HG02852 (cell line): ENCODE data around the gene GPC6.
"Not testable (repeated sequence)": the region's sequence is repeated elsewhere in the genome, so short reads cannot be mapped to it uniquely, and the experiment has no call there.

ENCODE experiments used
- ATAC-seq: cut with Tn5 transposase; IDR thresholded peaks from one replicate; pipeline ENCODE4 v1.9.1; 2021; ENCODE audit warnings: mild to moderate bottlenecking, moderate library complexity; ENCODE audit not compliant: unreplicated experiment

GPC6 gene

GRCh38 chr13:93318534-93319254 is 92.1 kb downstream of the GPC6 start:
- no peak for ATAC-seq

- ATAC-seq, result no peak
These were observed 94.3 kb downstream of the GPC6 start for GRCh38 chr13:93320942-93321341.

- ATAC-seq, result not testable (repeated sequence)
These were observed 97.3 kb downstream of the GPC6 start for GRCh38 chr13:93323880-93324279.

- no peak for ATAC-seq
These were observed 99.0 kb downstream of the GPC6 start for GRCh38 chr13:93325303-93326233.

- no peak for ATAC-seq
These were observed 99.7 kb downstream of the GPC6 start for GRCh38 chr13:93326234-93326811.

- ATAC-seq, result no peak
These were observed 102.3 kb downstream of the GPC6 start for GRCh38 chr13:93328943-93329342.

- no peak for ATAC-seq
These were observed 110.1 kb downstream of the GPC6 start for GRCh38 chr13:93336728-93337127.

GRCh38 chr13:93338030-93338429 is 111.4 kb downstream of the GPC6 start:
- ATAC-seq, result no peak

- no peak for ATAC-seq
These were observed 112.3 kb downstream of the GPC6 start for GRCh38 chr13:93338906-93339305.

- no peak for ATAC-seq
These were observed 112.9 kb downstream of the GPC6 start for GRCh38 chr13:93339550-93339949.

- ATAC-seq, result no peak
These were observed 114.9 kb downstream of the GPC6 start for GRCh38 chr13:93341517-93341916.

GRCh38 chr13:93343097-93343496 is 116.5 kb downstream of the GPC6 start:
- no peak for ATAC-seq

GRCh38 chr13:93344048-93344705 is 117.6 kb downstream of the GPC6 start:
- no peak for ATAC-seq

- ATAC-seq, result no peak
These were observed 118.4 kb downstream of the GPC6 start for GRCh38 chr13:93345024-93345423.

GRCh38 chr13:93345770-93346169 is 119.2 kb downstream of the GPC6 start:
- no peak for ATAC-seq

GRCh38 chr13:93352616-93353015 is 126.0 kb downstream of the GPC6 start:
- no peak for ATAC-seq

GRCh38 chr13:93355094-93355493 is 128.5 kb downstream of the GPC6 start:
- ATAC-seq, result no peak

- ATAC-seq, result no peak
These were observed 129.9 kb downstream of the GPC6 start for GRCh38 chr13:93356469-93356868.

GRCh38 chr13:93360021-93360420 is 133.4 kb downstream of the GPC6 start:
- ATAC-seq, result no peak

- no peak for ATAC-seq
These were observed 135.1 kb downstream of the GPC6 start for GRCh38 chr13:93361703-93362102.

GRCh38 chr13:93364166-93364565 is 137.6 kb downstream of the GPC6 start:
- no peak for ATAC-seq
